GM18861 (cell line): ENCODE measurements around the gene NUTM2D.
"Not testable (repeated sequence)": the region's sequence is repeated elsewhere in the genome, so short reads cannot be mapped to it uniquely, and the experiment has no call there.

ENCODE experiments used
- ATAC-seq: cut with Tn5 transposase; IDR thresholded peaks from one replicate; pipeline ENCODE4 v1.9.1; 2021; ENCODE audit not compliant: unreplicated experiment

Gene NUTM2D, protein sequence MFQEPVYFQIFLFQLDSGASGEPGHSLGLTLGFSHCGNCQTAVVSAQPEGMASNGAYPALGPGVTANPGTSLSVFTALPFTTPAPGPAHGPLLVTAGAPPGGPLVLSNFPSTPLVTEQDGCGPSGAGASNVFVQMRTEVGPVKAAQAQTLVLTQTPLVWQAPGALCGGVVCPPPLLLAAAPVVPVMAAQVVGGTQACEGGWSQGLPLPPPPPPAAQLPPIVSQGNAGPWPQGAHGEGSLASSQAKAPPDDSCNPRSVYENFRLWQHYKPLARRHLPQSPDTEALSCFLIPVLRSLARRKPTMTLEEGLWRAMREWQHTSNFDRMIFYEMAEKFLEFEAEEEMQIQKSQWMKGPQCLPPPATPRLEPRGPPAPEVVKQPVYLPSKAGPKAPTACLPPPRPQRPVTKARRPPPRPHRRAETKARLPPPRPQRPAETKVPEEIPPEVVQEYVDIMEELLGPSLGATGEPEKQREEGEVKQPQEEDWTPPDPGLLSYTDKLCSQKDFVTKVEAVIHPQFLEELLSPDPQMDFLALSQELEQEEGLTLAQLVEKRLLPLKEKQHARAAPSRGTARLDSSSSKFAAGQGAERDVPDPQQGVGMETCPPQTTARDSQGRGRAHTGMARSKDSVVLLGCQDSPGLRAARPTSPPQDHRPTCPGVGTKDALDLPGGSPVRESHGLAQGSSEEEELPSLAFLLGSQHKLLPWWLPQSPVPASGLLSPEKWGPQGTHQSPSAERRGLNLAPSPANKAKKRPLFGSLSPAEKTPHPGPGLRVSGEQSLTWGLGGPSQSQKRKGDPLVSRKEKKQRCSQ

DNA sequence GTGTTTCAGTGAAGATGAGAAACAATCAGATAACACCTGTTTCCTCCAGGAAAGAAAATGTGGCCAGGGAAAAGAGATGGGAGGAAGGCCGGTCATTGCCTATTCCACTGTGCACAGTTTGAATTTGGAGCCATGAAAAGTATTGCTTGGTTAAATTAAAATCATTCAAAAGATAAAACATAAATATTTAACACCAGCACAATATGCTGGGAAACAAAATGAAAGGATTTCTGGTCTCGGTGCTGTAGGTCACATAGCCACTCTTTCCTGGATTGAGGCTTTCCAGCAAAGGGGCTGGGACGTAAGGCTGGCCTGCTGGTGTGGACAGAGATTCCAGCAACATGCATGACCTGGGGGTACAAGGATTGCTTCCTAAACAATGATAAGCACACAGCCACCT lies at the start of gene NUTM2D:
TSS of gene NUTM2D (plus strand) at position 301 of the 400 bp plus-strand sequence. CDS start 522 bp downstream, outside the sequence.
- ATAC-seq = not testable (repeated sequence)

DNA sequence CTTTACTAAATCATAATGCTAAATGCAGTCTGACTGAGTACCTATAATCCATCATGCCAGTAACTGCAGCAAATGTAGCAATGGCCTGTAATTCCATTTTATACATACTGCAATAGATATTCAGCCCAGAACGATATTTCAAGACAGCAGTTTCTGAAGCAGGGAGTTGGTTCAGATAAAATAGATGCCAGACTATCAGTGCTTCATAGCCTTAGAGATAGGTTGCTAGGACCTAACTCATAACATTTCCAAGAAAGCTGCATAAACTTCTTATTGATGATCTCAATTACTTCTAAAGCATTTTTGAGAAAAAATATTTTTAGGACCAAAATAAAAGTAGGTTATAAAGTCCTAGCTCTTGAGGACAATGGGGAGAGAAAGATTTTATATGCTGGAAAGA lies 48.8 kb upstream of the NUTM2D start:
- ATAC-seq = not testable (repeated sequence)

DNA sequence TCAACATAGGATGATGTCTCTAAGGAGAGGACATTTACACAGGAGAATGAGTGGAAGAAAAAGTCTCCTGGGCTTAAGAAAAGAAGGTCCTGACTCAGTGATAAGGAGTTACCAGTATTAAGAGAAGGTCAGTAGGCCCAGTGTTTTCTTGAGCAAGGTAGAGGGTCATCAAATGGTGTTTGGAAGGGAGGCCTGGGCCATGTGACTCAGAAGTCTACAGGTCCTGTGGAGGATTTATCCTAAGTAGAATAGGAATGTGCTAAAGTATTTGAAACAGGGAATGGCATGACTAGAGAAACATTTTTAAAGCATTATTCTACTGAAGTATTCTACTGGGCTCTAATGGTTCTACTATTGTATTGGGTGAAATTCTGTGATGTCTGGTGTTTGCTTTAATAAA lies 47.9 kb upstream of the NUTM2D start:
- ATAC-seq = not testable (repeated sequence)

- not testable (repeated sequence) for ATAC-seq
These were observed 46.0 kb upstream of the NUTM2D start for GRCh38 chr10:87311521-87311920.

DNA sequence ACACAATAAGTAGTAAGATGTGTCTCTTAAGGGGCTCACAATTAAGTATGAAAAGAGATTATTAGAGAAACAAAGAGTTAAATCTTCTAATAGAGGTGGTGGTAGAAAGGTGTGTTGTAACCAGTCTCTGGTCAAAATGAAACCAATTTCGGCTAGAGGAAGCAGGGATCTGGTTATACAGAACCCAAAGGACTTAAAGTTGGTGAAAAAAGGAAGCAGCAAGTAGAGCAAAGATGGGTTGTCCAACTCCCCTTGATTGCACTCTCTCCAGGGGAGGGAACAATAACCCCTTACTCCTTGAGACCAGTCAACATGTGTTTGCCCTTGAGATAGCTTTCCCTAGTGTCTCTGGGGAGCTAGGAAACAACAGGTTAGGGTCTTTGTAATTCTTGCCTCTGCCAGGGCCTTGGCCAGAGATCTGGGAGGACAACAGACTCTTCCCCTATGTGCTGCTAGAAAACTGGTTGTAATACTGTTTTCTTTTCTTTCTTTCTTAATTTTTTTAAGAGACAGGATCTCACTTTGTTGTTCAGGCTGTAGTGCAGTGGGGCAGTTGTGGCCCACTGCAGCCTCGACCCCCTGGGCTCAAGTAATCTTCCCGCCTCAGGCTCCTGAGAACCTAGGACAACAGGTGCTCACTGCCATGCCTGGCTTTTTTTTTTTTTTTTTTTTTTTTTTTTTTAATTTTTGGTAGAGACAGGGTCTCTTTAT lies 43.7 kb upstream of the NUTM2D start:
- not testable (repeated sequence) for ATAC-seq

- not testable (repeated sequence) for ATAC-seq
These were observed 43.1 kb upstream of the NUTM2D start for GRCh38 chr10:87314360-87314973.

- not testable (repeated sequence) for ATAC-seq
These were observed 36.0 kb upstream of the NUTM2D start for GRCh38 chr10:87321505-87321904.

DNA sequence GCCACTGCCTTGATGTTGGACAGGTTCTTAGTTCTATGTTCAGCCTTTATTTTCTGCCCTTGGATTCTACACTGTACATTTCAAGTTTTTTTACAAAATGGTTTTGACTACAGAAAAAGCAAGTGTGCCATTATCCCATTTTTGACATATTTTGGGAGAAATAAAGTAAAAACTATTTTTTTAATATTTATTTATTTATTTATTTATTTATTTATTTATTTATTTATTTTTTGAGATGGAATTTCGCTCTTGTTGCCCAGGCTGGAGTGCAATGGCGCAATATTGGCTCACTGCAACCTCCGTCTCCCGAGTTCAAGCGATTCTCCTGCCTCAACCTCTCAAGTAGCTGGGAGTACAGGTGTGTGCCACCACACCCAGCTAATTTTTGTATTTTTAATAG lies 33.0 kb upstream of the NUTM2D start:
- not testable (repeated sequence) for ATAC-seq

DNA sequence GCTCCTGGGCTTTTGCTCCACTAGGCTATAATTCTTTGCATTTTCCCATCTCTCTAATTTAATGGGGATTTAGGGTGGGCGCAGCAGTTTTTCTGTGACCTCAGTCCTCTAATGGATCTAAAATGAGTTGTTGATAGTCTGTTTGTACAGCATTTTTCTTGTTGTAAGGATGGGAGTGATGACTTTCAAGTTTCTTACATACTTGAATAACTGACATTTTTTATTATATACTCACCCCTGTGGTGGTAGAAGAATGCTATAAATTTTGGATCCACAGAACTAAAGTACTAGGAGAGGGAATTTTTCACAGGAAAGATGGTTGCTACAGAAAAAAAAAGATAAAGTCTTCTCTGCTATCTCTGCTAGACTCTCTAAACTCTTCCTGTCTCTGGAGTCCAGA lies 29.6 kb upstream of the NUTM2D start:
- ATAC-seq = not testable (repeated sequence)

DNA sequence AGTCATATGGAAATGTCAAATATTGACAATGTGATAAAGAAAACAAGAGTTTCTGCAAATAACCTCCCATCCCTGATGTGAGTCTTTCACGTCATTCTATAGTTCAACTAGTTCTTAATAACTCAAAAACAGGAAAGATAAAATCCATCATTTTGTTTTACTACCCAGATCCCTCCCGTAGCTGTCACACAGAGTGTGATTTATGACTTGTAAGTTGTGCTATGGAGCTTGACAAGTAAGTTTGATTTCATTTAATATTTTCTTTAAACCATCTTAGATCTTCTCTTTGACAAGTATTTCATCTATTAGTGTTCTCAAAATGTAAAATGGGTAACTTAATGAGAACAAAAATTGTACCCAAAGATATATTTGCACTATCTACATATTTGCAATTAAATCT lies 28.4 kb upstream of the NUTM2D start:
- ATAC-seq = not testable (repeated sequence)

DNA sequence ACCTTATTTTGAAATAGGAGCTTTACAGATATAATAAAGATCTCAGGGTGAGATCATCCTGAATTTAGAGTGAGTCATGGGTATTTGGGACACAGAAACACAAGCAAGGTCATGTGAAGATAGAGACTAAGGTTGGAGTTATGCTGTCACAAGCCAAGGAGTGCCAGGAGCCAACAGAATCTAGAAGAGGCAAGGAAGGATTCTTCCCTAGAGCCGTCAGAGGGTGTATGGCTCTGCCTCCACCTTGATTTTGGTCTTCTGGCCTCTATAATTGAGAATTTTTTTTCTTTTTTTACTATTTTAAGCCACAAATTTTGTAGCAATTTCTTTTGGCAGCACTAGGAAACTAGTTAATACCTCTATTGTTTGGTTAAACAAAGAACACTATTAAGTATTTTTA lies 24.9 kb upstream of the NUTM2D start:
- not testable (repeated sequence) for ATAC-seq

DNA sequence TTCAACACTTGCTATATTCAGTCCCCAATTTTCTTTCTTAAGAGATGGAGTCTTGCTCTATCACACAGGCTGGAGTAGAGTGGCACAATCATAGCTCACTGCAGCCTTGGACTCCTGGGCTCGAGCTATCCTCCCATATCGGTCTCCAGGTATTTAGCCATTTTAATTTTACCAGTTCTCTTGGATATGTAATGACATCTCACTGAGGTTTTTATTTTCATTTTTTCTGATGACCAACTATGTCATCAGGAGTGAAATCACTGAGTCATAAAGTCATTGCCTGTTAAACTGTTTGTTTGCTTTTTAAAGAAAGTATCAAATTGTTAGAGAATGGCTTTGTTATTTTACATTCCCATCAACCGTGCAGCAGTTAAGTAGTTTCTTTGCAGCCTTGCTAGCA lies 17.1 kb upstream of the NUTM2D start:
- not testable (repeated sequence) for ATAC-seq

DNA sequence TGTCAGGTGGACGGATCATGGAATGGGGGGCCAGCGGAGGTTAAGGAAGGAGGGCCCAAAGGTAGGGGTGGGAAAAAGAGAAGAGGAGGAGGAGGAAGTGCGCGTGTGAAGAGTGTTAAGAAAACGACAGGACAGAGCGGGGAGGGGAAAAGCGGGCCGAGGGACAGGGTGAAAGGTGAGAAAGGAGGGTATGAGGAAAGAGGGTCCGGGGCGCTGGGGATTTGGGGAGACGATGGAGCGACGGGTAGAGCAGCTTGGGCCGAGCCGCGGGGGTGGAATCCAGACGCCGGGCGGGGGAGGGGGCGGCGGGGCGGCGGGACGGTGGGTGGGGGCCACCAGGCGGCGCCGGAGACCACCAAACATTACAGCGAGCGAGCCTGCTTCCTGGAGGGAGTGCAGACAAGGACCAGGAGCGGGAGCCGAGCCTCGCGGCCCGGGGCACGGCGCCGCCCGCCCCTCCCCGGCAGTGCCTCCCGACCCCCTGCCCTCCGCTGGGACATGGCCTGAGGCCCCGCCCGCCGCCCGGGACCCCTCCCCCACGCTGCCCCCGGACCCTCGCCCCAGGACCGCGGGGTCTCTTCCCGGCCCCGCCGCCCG lies 15.9 kb upstream of the NUTM2D start:
- ATAC-seq = peak; percentile 10

GRCh38 chr10:87342249-87342710 lies 15.3 kb upstream of the NUTM2D start:
- peak; percentile 77 for ATAC-seq

GRCh38 chr10:87342711-87343258 lies 14.8 kb upstream of the NUTM2D start:
- ATAC-seq = peak; percentile 66

DNA sequence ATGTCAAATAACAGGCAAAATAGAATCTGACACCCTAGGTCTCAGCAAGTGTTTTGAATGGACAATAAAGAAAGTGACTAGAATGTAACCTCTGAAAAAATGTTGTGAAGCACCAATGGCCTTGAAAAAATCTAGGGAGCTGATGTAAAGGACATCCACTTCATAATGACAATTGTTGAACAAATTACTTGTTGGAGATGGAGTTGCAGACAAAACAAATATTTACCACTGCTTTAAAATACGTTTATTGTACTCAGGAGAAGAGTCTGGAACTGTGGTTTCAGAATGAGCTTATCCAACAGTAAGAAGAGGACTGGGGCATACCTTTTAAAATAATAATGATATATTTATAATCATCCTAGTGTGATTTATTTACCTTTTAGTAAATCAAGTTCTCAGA lies 11.8 kb upstream of the NUTM2D start:
- not testable (repeated sequence) for ATAC-seq

GRCh38 chr10:87350161-87350560 lies 7.4 kb upstream of the NUTM2D start:
- not testable (repeated sequence) for ATAC-seq

GRCh38 chr10:87352825-87353224 lies 4.7 kb upstream of the NUTM2D start:
- ATAC-seq = not testable (repeated sequence)

GRCh38 chr10:87355110-87355509 lies 2.4 kb upstream of the NUTM2D start:
- not testable (repeated sequence) for ATAC-seq

DNA sequence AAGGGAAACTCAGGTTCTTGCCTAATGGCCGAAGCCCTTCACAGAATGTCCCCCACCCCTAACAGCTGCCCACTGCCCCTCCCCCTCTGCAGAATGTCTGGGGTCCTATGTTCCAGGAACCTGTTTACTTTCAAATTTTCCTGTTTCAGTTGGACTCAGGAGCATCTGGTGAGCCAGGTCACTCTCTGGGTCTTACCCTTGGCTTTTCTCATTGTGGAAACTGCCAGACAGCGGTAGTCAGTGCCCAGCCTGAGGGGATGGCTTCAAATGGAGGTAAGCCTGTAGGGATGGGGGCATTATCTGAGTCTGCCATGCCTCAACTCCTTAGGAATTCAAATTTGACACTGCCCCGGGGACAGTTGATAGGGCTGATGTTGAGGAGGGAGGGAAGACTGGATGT lies 615 bp downstream of the NUTM2D start:
- not testable (repeated sequence) for ATAC-seq
